WTC11 (cell line): ENCODE data around the gene GATD1. TPM values are rescaled to one million over a fixed set of nuclear protein-coding genes. Genes with fewer than 3 reads are reported as not detected.

Experiments used
- ATAC-seq: fragments of 200-7000 bp; cut with Tn5 transposase; 2 replicates; pipeline ENCODE4 v1.10.0; 2021; ENCODE audit warnings: mild to moderate bottlenecking, moderate library complexity
- CTCF ChIA-PET: fragments of 300-600 bp; sonication (Branson Sonifier 250); formaldehyde crosslinking; loops from one replicate; lab custom pipeline; 2021; ENCODE audit warnings: antibody characterized with exemption; lab: Charles Lee
- POLR2A ChIA-PET: fragments of 350-600 bp; sonication (Branson Sonifier 250); formaldehyde crosslinking; loops from one replicate; lab custom pipeline; 2021; ENCODE audit warnings: antibody characterized with exemption; lab: Charles Lee
- DNase-seq: peaks from one replicate; pipeline ENCODE4 v3.0.0; 2021; ENCODE audit warnings: low spot score
- H3K27ac Mint-ChIP-seq: 2 replicates; pipeline ENCODE4 v1.8.0; 2021; ENCODE audit warnings: mixed read lengths
- H3K27me3 Mint-ChIP-seq: 2 replicates; pipeline ENCODE4 v1.8.0; 2021; ENCODE audit warnings: low read depth, mild to moderate bottlenecking, moderate library complexity, mixed read lengths
- H3K36me3 Mint-ChIP-seq: 2 replicates; pipeline ENCODE4 v1.8.0; 2021; ENCODE audit warnings: mixed read lengths
- H3K4me1 Mint-ChIP-seq: 2 replicates; pipeline ENCODE4 v1.8.0; 2022; ENCODE audit warnings: mixed read lengths
- H3K4me3 Mint-ChIP-seq: 2 replicates; pipeline ENCODE4 v1.8.0; 2021; ENCODE audit warnings: mild to moderate bottlenecking, moderate library complexity, mixed read lengths
- H3K9me3 Mint-ChIP-seq: 2 replicates; pipeline ENCODE4 v1.8.0; 2021; ENCODE audit warnings: mixed read lengths
- ELF4 ChIP-seq: sonication (generic); formaldehyde crosslinking; IDR thresholded peaks from 2 replicates; pipeline ENCODE4 v1.8.1; 2022; ENCODE audit warnings: low read depth, mild to moderate bottlenecking, moderate library complexity, missing genetic modification reagents
- FOXK1 ChIP-seq: sonication (generic); formaldehyde crosslinking; IDR thresholded peaks from 2 replicates; pipeline ENCODE4 v1.8.0; 2022; ENCODE audit warnings: mild to moderate bottlenecking, moderate library complexity, missing genetic modification reagents
- GTF2I ChIP-seq: fragments of 250-450 bp; sonication (Bioruptor Pico); conservative IDR thresholded peaks from 2 replicates; pipeline ENCODE4 v1.4.0; 2021; ENCODE audit warnings: mild to moderate bottlenecking
- IRF1 ChIP-seq: sonication (generic); formaldehyde crosslinking; IDR thresholded peaks from 2 replicates; pipeline ENCODE4 v1.8.0; 2023; ENCODE audit warnings: missing genetic modification reagents
- IRF2 ChIP-seq: sonication (generic); formaldehyde crosslinking; IDR thresholded peaks from 2 replicates; pipeline ENCODE4 v1.8.0; 2022; ENCODE audit warnings: low read depth, missing genetic modification reagents, borderline replicate concordance
- KAT7 ChIP-seq: sonication (generic); formaldehyde crosslinking; IDR thresholded peaks from 2 replicates; pipeline ENCODE4 v1.8.1; 2023; ENCODE audit warnings: missing genetic modification reagents, mild to moderate bottlenecking, borderline replicate concordance
- MYBL2 ChIP-seq: sonication (generic); formaldehyde crosslinking; IDR thresholded peaks from 2 replicates; pipeline ENCODE4 v1.8.1; 2023; ENCODE audit warnings: mild to moderate bottlenecking, moderate library complexity, missing genetic modification reagents
- NR3C1 ChIP-seq: sonication (generic); formaldehyde crosslinking; conservative IDR thresholded peaks from 2 replicates; pipeline ENCODE4 v1.8.1; 2023; ENCODE audit warnings: low read depth, mild to moderate bottlenecking, missing genetic modification reagents
- SMAD4 ChIP-seq: sonication (generic); formaldehyde crosslinking; IDR thresholded peaks from 2 replicates; pipeline ENCODE4 v1.8.0; 2022; ENCODE audit warnings: mild to moderate bottlenecking, missing genetic modification reagents
- SP1 ChIP-seq: sonication (generic); formaldehyde crosslinking; conservative IDR thresholded peaks from 2 replicates; pipeline ENCODE4 v1.8.1; 2022; ENCODE audit warnings: missing genetic modification reagents
- USF1 ChIP-seq: sonication (generic); formaldehyde crosslinking; IDR thresholded peaks from 2 replicates; pipeline ENCODE4 v1.8.0; 2022; ENCODE audit warnings: mild to moderate bottlenecking, missing genetic modification reagents
- ZNF138 ChIP-seq: sonication (generic); formaldehyde crosslinking; conservative IDR thresholded peaks from 2 replicates; pipeline ENCODE4 v1.8.1; 2022; ENCODE audit warnings: mild to moderate bottlenecking, moderate library complexity, missing genetic modification reagents
- ZNF263 ChIP-seq: sonication (generic); formaldehyde crosslinking; IDR thresholded peaks from 2 replicates; pipeline ENCODE4 v1.8.1; 2022; ENCODE audit warnings: low read depth, mild to moderate bottlenecking, moderate library complexity, missing genetic modification reagents
- ZNF317 ChIP-seq: sonication (generic); formaldehyde crosslinking; IDR thresholded peaks from 2 replicates; pipeline ENCODE4 v1.8.1; 2023; ENCODE audit warnings: low read depth, mild to moderate bottlenecking, moderate library complexity, missing genetic modification reagents, borderline replicate concordance
- ZNF416 ChIP-seq: fragments of 250-450 bp; sonication (Bioruptor Pico); IDR thresholded peaks from 2 replicates; pipeline ENCODE4 v1.9.0; 2021; ENCODE audit warnings: mild to moderate bottlenecking, inconsistent platforms
- ZNF671 ChIP-seq: fragments of 250-450 bp; sonication (Bioruptor Pico); IDR thresholded peaks from 2 replicates; pipeline ENCODE4 v1.8.0; 2021; ENCODE audit warnings: mild to moderate bottlenecking
- total RNA-seq: library from RNA; stranded (reverse); gene quantifications from 3 replicates; pipeline ENCODE4 v1.2.3, GENCODE V29; 2021
- TF ChIP-seq, protein P1 (sequence below): sonication (generic); formaldehyde crosslinking; IDR thresholded peaks from 2 replicates; pipeline ENCODE4 v1.8.0; 2022; ENCODE audit warnings: mild to moderate bottlenecking, missing genetic modification reagents
- TF ChIP-seq, protein P2 (sequence below): sonication (generic); formaldehyde crosslinking; IDR thresholded peaks from 2 replicates; pipeline ENCODE4 v1.8.0; 2022; ENCODE audit warnings: missing genetic modification reagents

The GATD1 gene
- total RNA-seq, 1 experiment from 2014 or later: 87.6 TPM

DNA sequence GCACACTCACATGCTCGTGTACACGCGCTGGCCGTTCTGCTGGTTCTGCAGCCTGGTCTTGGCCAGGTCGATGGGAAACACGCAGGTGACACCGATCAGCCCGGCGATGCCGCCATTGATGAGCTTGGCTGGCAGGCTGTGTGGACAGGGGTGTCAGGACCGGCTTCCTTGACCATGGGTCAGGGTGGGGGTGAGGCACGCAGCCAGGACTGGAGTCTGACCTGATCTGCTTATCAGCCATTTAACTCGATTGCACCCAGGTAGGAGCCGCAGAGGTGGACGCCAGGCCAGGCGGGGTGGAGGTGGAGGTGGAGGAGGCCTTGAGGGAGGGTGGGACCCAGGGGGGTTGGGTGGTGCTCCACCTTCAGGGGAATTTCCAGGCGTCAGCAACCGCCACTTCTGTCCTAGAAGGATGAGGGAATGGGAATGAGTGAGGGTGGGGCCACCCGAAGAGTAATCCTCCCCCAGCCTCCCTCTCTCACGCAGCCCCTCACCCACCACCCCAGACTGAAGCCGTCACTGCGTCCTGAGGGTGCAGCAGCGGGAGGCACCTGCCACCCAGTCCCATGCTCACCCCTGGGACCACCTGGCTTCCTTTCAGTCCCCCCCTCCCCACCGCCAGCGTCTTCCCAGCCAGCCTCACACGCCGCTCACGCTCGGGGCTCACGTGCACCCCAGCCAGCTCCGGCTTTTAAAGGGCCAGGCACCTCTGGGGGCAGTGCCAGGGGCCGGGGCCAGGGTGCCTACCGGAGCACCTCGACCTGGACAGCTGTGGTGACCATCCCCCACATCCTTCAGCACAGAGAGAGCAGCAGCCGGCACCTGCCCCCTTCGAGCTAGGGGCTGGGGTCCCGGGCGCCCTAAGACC, 17.7 kb upstream of the GATD1 start:
- DNase-seq: no peak
- no peak for ATAC-seq
- CTCF ChIA-PET: interaction anchor here (0.9 to 1.3 kb wide), 2 partner anchors 9 to 12 kb away, joined by 5 to 7 read pairs; no protein-coding TSS in a partner anchor
- Mint-ChIP-seq H3K4me1 (peaks cover 20% of the 10 kb centered on the region), H3K9me3 (no peaks in the 10 kb centered on the region), H3K27ac (no peak overlapping the region)
- no peak for TF ChIP-seq IRF2 (CRISPR knock-in tag)
- TF ChIP-seq FOXK1 (CRISPR knock-in tag): no peak
- no peak for TF ChIP-seq ZNF671
- no peak for TF ChIP-seq KAT7 (CRISPR knock-in tag)
- no peak for TF ChIP-seq ZNF317
- TF ChIP-seq USF1 (CRISPR knock-in tag): no peak
- TF ChIP-seq GTF2I (CRISPR knock-in tag): no peak
- TF ChIP-seq ZNF263 (CRISPR knock-in tag): no peak
- TF ChIP-seq ZNF416 (CRISPR knock-in tag): no peak
- TF ChIP-seq, protein P1, sequence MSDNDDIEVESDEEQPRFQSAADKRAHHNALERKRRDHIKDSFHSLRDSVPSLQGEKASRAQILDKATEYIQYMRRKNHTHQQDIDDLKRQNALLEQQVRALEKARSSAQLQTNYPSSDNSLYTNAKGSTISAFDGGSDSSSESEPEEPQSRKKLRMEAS (CRISPR knock-in tag): no peak
- TF ChIP-seq ZNF138 (CRISPR knock-in tag): no peak
- no peak for TF ChIP-seq MYBL2 (CRISPR knock-in tag)
- TF ChIP-seq IRF1 (CRISPR knock-in tag): no peak
- no peak for TF ChIP-seq NR3C1 (CRISPR knock-in tag)
- no peak for TF ChIP-seq SP1 (CRISPR knock-in tag)
- no peak for TF ChIP-seq ELF4 (CRISPR knock-in tag)
- TF ChIP-seq, protein P2, sequence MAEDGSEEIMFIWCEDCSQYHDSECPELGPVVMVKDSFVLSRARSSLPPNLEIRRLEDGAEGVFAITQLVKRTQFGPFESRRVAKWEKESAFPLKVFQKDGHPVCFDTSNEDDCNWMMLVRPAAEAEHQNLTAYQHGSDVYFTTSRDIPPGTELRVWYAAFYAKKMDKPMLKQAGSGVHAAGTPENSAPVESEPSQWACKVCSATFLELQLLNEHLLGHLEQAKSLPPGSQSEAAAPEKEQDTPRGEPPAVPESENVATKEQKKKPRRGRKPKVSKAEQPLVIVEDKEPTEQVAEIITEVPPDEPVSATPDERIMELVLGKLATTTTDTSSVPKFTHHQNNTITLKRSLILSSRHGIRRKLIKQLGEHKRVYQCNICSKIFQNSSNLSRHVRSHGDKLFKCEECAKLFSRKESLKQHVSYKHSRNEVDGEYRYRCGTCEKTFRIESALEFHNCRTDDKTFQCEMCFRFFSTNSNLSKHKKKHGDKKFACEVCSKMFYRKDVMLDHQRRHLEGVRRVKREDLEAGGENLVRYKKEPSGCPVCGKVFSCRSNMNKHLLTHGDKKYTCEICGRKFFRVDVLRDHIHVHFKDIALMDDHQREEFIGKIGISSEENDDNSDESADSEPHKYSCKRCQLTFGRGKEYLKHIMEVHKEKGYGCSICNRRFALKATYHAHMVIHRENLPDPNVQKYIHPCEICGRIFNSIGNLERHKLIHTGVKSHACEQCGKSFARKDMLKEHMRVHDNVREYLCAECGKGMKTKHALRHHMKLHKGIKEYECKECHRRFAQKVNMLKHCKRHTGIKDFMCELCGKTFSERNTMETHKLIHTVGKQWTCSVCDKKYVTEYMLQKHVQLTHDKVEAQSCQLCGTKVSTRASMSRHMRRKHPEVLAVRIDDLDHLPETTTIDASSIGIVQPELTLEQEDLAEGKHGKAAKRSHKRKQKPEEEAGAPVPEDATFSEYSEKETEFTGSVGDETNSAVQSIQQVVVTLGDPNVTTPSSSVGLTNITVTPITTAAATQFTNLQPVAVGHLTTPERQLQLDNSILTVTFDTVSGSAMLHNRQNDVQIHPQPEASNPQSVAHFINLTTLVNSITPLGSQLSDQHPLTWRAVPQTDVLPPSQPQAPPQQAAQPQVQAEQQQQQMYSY (CRISPR knock-in tag): no peak
- TF ChIP-seq, all 79 proteins: peak for 0
- no peak overlapping the region for H3K4me3 Mint-ChIP-seq
- no peaks in the 10 kb centered on the region for H3K27me3 Mint-ChIP-seq
- no peaks in the 10 kb centered on the region for H3K36me3 Mint-ChIP-seq
- POLR2A ChIA-PET: interaction anchor here (0.5 kb wide), 2 partner anchors 52 to 100 kb away, joined by 5 read pairs; partner anchors contain the start of gene TMEM80

- TF ChIP-seq SMAD4 (CRISPR knock-in tag): no peak
- no peak overlapping the region for H3K27ac Mint-ChIP-seq
- no peak overlapping the region for H3K4me3 Mint-ChIP-seq
- CTCF ChIA-PET: no interaction called here
- no peaks in the 10 kb centered on the region for H3K27me3 Mint-ChIP-seq
- no peaks in the 10 kb centered on the region for H3K36me3 Mint-ChIP-seq
- H3K4me1 Mint-ChIP-seq: peaks cover 20% of the 10 kb centered on the region
- DNase-seq: no peak
- H3K9me3 Mint-ChIP-seq: no peaks in the 10 kb centered on the region
- no peak for ATAC-seq
- POLR2A ChIA-PET: interaction anchor here (1.6 kb wide), 1 partner anchor 11 kb away, joined by 5 read pairs; no protein-coding TSS in a partner anchor
Observed at GRCh38 chr11:794013-794765, 16.9 kb upstream of the GATD1 start.
